Ovary (tissue), 3 donors: ENCODE measurements around the gene DEFB112.

Experiments
- CTCF ChIP-seq, 3 donors: fragments of 450-650 bp in 2 of 3; fragments of 200-600 bp in 1 of 3; IDR thresholded peaks; one replicate each; pipeline versions ENCODE4 v1.5.1 to v1.8.0; 2016 to 2022; ENCODE audit warnings: antibody characterized with exemption in 3 of 3, mild to moderate bottlenecking in 1 of 3
- POLR2A ChIP-seq: fragments of 450-650 bp; IDR thresholded peaks from one replicate; pipeline ENCODE4 v1.6.1; 2017; ENCODE audit warnings: antibody characterized with exemption, mild to moderate bottlenecking, moderate library complexity
- donor health status: DM: no; HTN: no; CAD: no.

DNA sequence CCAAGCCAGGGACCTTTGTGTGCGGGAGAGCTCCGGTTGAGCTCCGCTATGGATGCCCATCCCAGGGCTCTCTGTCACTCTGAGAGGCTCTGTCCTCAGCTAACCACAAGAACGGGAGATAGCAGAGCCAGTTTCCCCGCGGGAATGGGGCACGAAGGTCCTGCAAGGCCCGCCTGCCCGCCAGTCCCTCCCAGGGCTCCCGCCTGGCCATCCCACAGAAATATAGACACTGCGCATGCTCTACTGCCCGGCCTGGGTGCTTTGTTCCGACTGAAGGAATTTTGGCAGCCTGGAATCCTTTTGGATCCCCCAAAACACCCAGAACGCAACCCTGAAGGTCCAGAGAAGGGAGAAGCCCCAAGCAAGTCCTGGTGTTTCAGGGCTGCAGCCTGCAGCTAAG lies 19.4 kb downstream of the DEFB112 start:
- TF ChIP-seq POLR2A (no peak), CTCF (IDR thresholded peaks at IDR 0.05) (no peak)
